Stromal cell of bone marrow (primary cell): ENCODE measurements around the gene FBXO33.
"Not testable (repeated sequence)": the region's sequence is repeated elsewhere in the genome, so short reads cannot be mapped to it uniquely, and the experiment has no call there.

Experiments used
- DNase-seq: peaks from one replicate; pipeline ENCODE4 v3.0.0-alpha.2; 2012; ENCODE audit warnings: low read depth

FBXO33 gene

DNA sequence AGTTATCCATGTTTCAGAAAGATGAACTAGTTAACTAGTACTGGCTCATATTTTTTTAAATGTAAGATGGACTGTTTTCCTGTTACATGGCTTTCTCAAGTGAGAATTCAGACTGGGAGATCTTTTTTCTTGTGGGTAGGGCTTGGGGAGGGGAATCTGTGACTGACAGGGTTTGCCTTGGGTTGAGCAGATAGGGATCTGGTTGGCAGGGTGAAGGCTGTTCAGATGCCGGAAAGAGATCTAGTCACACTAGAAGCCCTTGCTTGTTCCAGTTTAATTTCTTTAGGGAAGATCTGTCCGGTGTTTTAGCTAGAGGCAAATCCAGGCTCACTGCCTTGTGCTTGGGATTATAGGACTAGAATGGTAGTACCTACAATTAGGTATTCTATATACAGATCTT is 63.2 kb downstream of the FBXO33 start:
- no peak for DNase-seq

DNA sequence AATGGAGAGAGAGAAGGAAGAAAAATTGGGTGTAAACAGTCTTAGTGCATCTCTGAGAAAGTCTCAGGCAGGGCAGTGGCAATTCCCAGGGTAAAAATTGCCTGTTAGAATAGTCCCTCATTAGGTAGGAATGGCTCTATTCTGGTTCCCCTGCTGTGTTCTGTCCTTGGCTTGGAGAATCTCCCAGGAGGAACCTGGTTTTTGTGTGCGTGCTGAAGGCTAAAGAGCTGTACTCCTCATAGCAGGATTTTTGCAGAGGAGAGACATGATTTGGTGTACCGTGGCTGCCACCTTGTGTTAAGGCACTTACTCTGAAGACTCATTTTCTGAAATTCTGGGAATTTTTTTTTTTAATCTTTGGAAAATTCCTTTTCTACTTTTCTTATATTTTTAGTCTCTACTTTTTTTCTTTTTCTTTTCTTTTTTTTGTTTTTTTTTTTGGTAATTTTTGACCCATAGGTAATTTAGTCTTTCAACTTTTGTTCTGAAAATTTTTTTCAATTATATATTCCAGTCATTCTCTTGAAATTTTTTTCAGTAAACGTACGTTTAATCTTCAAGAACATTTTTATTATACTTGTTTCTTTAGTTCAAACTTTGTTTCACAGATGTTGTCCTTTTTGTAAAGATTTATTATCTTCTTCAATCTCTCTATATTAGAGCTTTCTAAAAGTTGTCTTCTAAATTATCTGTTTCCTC is 63.8 kb downstream of the FBXO33 start:
- DNase-seq = peak; percentile 48

DNA sequence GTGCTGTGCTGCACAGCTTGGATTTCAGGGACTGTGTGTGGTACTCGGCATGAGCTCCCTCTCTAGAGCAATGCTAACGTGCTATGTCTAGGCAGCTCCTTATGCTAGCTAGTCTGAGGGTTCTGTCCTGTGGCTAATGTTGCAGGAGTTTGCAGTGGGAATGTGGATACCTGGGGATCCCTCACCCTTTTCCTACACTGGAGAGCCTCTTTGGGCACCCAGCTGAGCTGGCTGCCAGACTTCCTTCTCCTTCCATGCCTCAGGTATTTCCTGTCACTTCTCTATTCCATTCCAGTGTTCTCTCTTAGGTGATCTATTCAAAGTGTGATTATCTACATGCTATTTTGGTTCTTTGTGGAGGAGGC is 64.9 kb downstream of the FBXO33 start:
- no peak for DNase-seq

DNA sequence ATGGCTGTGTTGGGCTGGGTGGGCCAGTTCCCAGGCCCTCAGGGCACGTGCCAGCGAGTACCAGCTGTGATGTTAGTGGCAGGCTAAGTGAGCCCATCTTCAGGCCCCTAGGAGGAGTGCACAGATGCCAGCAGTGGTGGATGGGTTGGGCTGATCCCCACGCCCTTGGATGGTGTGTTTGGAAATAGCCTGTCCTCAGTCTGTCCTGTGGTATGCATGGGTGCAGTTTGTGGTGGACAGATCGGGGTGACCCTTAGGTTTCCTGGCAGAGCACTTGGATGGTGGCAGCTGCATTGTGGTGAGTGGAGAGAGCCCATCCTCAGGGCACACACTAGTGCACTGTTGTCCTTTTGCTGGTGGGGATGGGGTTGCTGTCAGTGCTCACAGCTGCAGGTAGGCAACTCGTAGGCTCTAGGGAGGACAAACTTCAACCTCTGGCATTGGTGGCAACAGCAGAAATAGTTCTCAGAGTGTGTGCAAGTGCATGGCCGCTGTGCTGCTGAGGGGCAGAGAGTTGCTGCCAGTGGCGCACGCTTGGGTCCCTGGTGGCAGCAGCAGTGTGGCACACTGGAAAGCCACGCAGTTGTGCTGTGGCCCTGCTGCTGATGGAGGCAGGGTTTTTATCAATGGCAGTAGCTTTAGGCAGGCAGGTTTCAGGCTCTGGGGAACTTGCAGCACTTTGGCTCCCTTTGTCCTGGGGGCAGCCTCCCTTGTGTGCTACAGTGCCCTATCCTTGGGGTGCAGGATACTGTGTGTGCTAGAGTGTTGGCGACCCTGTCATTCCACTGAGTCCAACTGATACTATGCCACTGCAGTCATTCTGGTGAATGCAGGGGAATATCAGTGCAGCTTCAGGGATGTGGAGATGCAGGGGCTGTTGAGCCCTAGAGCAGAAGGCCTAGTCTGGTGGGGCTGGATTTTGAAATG is 65.5 kb downstream of the FBXO33 start:
- DNase-seq = no peak

DNA sequence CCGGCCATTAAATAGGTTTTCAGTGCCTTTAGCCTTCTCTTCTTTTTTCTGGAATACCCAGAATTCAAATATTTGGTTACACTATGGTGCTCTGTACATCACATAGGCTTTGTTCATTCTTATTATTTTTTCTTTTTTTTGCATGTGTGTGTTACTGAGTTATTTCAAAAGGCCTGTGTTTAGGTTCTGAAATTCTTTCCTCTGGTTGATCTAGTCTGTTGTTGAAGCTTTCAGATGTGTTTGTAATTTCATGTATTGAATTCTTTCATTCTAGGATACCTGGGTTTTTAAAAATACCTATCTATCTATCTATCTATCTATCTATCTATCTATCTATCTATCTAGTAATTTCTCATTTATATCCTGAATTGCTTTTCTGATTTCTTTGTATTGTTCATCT is 66.9 kb downstream of the FBXO33 start:
- DNase-seq = no peak

DNA sequence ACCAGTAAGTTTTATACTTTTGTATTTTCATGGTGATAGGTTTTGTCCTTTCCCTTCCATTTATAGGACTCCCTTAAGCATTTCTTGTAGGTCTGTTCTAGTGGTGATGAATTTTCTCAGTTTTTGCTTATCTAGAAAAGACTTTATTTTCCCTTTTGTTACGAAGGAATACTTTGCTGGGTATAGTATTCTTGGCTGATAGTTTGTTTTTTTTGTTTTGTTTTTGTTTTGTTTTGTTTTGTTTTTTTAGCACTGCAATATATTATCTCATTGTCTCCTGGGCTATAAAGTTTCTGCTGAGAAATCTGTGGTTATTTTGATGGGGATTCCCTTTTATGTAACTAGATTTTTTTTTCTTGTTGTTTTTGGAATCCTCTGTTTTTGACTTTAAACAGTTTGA is 67.7 kb downstream of the FBXO33 start:
- no peak for DNase-seq

DNA sequence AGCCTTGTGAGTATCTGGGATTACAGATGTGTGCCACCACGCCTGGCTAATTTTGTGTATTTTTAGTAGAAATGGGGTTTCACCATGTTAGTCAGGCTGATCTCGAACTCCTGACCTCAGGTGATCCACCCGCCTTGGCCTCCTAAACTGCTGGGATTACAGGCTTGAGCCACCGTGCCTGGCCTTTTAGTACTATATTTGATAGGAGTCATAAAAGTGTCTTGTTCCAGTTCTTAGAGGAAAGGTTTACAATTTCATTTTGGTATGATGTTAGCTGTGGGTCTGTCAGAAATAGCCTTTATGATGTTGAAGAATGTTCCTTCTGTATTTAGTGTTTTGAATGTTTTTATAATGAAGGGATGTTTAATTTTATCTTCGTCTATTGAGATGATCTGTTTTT is 70.7 kb downstream of the FBXO33 start:
- DNase-seq = not testable (repeated sequence)

DNA sequence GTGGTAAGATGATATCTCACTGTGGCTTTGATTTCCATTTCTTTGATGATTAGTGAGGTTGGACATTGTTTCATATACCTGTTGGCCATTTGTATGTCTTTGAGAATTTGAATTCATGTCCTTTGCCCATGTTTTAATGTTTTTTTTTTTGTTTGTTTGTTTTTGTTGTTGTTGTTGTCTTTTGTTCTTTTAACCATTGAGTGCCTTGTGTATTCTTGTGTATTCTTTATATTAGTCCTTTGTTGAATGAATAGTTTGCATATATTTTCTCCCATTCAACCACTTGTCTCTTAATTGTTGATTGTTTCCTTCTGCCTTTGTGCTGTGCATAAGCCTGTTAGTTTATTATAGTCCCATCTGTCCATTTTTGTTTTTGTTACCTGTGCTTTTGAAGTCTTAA is 71.9 kb downstream of the FBXO33 start:
- DNase-seq = no peak

DNA sequence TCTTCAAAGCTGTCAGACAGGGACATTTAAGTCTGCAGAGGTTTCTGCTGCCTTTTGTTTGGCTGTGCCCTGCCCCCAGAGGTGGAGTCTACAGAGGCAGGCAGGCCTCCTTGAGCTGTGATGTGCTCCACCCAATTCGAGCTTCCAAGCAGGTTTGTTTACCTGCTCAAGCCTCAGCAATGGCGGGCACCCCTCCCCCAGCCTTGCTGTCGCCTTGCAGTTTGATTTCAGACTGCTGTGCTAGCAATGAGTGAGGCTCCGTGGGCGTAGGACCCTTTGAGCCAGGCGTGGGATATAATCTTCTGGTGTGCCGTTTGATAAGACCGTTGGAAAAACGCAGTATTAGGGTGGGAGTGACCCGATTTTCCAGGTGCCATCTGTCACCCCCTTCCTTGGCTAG is 73.2 kb downstream of the FBXO33 start:
- DNase-seq = not testable (repeated sequence)

DNA sequence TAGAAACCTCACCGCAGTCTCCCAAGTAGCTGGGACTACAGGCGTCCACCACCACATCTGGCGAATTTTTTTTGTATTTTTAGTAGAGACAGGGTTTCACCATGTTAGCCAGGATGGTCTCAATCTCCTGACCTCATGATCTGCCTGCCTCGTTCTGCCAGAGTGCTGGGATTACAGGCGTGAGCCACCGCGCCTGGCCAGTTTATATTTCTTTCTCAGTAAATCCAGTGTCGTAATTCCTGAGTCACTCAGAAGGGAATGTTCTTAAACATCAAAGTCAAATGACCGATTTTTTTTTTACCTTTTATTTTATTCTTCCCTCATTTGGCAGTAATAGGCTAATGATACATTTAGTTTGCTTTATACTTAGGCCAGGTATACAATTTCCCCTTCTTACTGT is 80.5 kb downstream of the FBXO33 start:
- no peak for DNase-seq

DNA sequence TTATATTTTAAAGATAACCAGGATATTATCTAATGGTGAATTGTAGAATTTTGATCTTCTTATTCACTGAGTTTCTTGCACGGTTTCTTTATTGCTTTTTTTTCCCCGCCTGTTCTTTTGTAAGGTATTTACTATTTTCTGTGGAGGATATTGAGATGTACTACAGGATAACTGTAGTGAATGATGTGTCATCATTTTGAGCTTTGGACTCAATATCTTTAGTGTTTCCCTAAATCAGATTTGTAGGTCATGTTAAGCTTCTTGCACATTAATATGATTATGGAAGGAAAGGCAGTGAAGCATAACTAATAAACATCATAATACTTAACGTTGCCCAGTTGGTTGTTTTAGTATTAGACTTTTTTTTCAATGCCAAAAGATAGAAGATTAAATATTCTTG is 81.4 kb downstream of the FBXO33 start:
- DNase-seq = no peak
